HCT116 (cell line): ENCODE data around the gene TPP1. TPM values are rescaled to one million over a fixed set of nuclear protein-coding genes. Genes with fewer than 3 reads are reported as not detected.

Experiments used
- ATAC-seq: fragments of 200-7000 bp; cut with Tn5 transposase; 2 replicates; pipeline ENCODE4 v1.9.1; 2020; ENCODE audit warnings: mild to moderate bottlenecking, moderate library complexity
- BruUV-seq: library from RNA; stranded (reverse); fragments of 400-500 nt; replicated peaks from 2 replicates; lab custom pipeline; 2021; lab: Mats Ljungman, UMichigan
- CTCF ChIA-PET: fragments of 300-600 bp; sonication (Branson Sonifier 250); formaldehyde crosslinking; loops from one replicate; lab custom pipeline; 2021; ENCODE audit warnings: antibody characterized with exemption; lab: Charles Lee
- POLR2A ChIA-PET: fragments of 300-600, 350-600 bp; sonication (Branson Sonifier 250); formaldehyde crosslinking; loops from one replicate; lab custom pipeline; 2021; ENCODE audit warnings: antibody characterized with exemption; lab: Charles Lee
- RAD21 ChIA-PET, 2 experiments: fragments of 300-600 bp; sonication (Branson Sonifier 250); formaldehyde crosslinking; loops; one replicate each; lab custom pipeline; 2023; ENCODE audit warnings: low total read pairs in 2 of 2; ENCODE audit not compliant: uncharacterized antibody in 2 of 2, unreplicated experiment in 2 of 2, low non-redundant PET in 1 of 2; lab: Charles Lee
- DNase-seq: peaks from one replicate; pipeline ENCODE4 v3.0.0-alpha.2; 2010; ENCODE audit warnings: low read depth, low spot score
- H2AFZ ChIP-seq: fragments of 200-600 bp; shearing (Covaris generic), sonication (generic); 2 replicates; pipeline ENCODE4 v1.6.1; 2017; ENCODE audit warnings: low read depth, mixed run types, mixed read lengths, antibody characterized with exemption, low read length; ENCODE audit not compliant: poor library complexity, severe bottlenecking
- H3K27ac ChIP-seq: 2 replicates; pipeline ENCODE4 v1.5.1; 2012; ENCODE audit warnings: low read depth, low read length
- H3K27me3 ChIP-seq: fragments of 200-600 bp; sonication (generic); 2 replicates; pipeline ENCODE4 v1.6.1; 2016; ENCODE audit warnings: mixed run types, low read length, mixed read lengths; ENCODE audit not compliant: insufficient read depth
- H3K36me3 ChIP-seq, 2 experiments: fragments of 200-500 bp in 1 of 2; fragments of 200-600 bp in 1 of 2; sonication (Bioruptor generic) in 1 of 2; sonication (generic) in 1 of 2; 2 replicates each; pipeline versions ENCODE4 v1.5.1 to v1.6.1; 2014 to 2016; ENCODE audit warnings: low read length in 2 of 2, inconsistent platforms in 1 of 2, mixed read lengths in 1 of 2, mixed run types in 1 of 2; ENCODE audit not compliant: insufficient read depth in 2 of 2, control insufficient read depth in 1 of 2
- H3K4me1 ChIP-seq, 2 experiments: fragments of 200-600 bp in 1 of 2; sonication (generic) in 1 of 2; 2 replicates each; pipeline versions ENCODE4 v1.5.1 to v1.6.1; 2012 to 2017; ENCODE audit warnings: low read length in 2 of 2, inconsistent platforms in 1 of 2, mild to moderate bottlenecking in 1 of 2, mixed read lengths in 1 of 2, mixed run types in 1 of 2, moderate library complexity in 1 of 2; ENCODE audit not compliant: insufficient read depth in 2 of 2, control insufficient read depth in 1 of 2
- H3K4me2 ChIP-seq: fragments of 200-600 bp; sonication (generic); 2 replicates; pipeline ENCODE4 v1.6.1; 2017; ENCODE audit warnings: mixed run types, low read length, mixed read lengths
- H3K4me3 ChIP-seq, 2 experiments: fragments of 200-600 bp in 1 of 2; sonication (generic) in 1 of 2; replicated peaks in 1 of 2; 2 replicates each; pipeline ENCODE4 v1.5.1; 2011 to 2016; ENCODE audit warnings: low read length in 2 of 2, control low read depth in 1 of 2, low read depth in 1 of 2, mild to moderate bottlenecking in 1 of 2, mixed read lengths in 1 of 2, mixed run types in 1 of 2
- H3K79me2 ChIP-seq: fragments of 200-600 bp; sonication (generic); 2 replicates; pipeline ENCODE4 v1.6.1; 2017; ENCODE audit warnings: mild to moderate bottlenecking, mixed run types, low read length, moderate library complexity, mixed read lengths; ENCODE audit not compliant: insufficient read depth
- H3K9ac ChIP-seq: fragments of 200-600 bp; sonication (generic); 2 replicates; pipeline ENCODE4 v1.6.1; 2016; ENCODE audit warnings: low read length, mixed read lengths
- H3K9me2 ChIP-seq: fragments of 200-600 bp; sonication (generic), shearing (Covaris generic); 2 replicates; pipeline ENCODE4 v1.6.1; 2017; ENCODE audit warnings: mixed run types, mild to moderate bottlenecking, moderate library complexity; ENCODE audit not compliant: insufficient read depth
- H3K9me3 ChIP-seq, 2 experiments: fragments of 200-500 bp in 1 of 2; fragments of 200-600 bp in 1 of 2; sonication (Bioruptor generic) in 1 of 2; sonication (generic) in 1 of 2; 2 replicates each; pipeline ENCODE4 v1.6.1; 2014 to 2017; ENCODE audit warnings: low read length in 2 of 2, mixed read lengths in 2 of 2, inconsistent platforms in 1 of 2, low read depth in 1 of 2, mild to moderate bottlenecking in 1 of 2, mixed run types in 1 of 2, moderate library complexity in 1 of 2; ENCODE audit not compliant: control insufficient read depth in 1 of 2, insufficient read depth in 1 of 2
- H4K20me1 ChIP-seq: fragments of 200-600 bp; sonication (generic), shearing (Covaris generic); 2 replicates; pipeline ENCODE4 v1.6.1; 2017; ENCODE audit warnings: mixed run types, mild to moderate bottlenecking, moderate library complexity; ENCODE audit not compliant: insufficient read depth
- ATF3 ChIP-seq: IDR thresholded peaks from 2 replicates; pipeline ENCODE4 v1.6.1; 2012
- CBX3 ChIP-seq: IDR thresholded peaks from 2 replicates; pipeline ENCODE4 v1.6.1; 2012; ENCODE audit warnings: low read depth
- CEBPB ChIP-seq: IDR thresholded peaks from 2 replicates; pipeline ENCODE4 v1.6.1; 2012; ENCODE audit warnings: low read depth
- CTCF ChIP-seq, 3 experiments: fragments of 200-600 bp in 1 of 3; sonication (generic) in 1 of 3; IDR thresholded peaks in 2 of 3; conservative IDR thresholded peaks in 1 of 3; 2 replicates each; pipeline ENCODE4 v1.5.1; 2012 to 2017; ENCODE audit warnings: low read depth in 2 of 3, low read length in 2 of 3, antibody characterized with exemption in 1 of 3, borderline replicate concordance in 1 of 3, control low read depth in 1 of 3, mild to moderate bottlenecking in 1 of 3, mixed read lengths in 1 of 3, mixed run types in 1 of 3, moderate library complexity in 1 of 3; ENCODE audit not compliant: insufficient read depth in 1 of 3
- EZH2 ChIP-seq: fragments of 200-600 bp; sonication (generic); IDR thresholded peaks from 2 replicates; pipeline ENCODE4 v1.6.1; 2017; ENCODE audit warnings: antibody characterized with exemption, mixed run types
- FOSL1 ChIP-seq: IDR thresholded peaks from 2 replicates; pipeline ENCODE4 v1.6.1; 2012; ENCODE audit warnings: low read depth
- MAX ChIP-seq: IDR thresholded peaks from 2 replicates; pipeline ENCODE4 v1.6.1; 2012
- POLR2A ChIP-seq: IDR thresholded peaks from 2 replicates; pipeline ENCODE4 v1.7.0; 2011; ENCODE audit warnings: borderline replicate concordance; ENCODE audit not compliant: insufficient read depth, insufficient read length; ENCODE audit errors: extremely low read depth
- POLR2AphosphoS5 ChIP-seq: IDR thresholded peaks from 2 replicates; pipeline ENCODE4 v1.6.1; 2011; ENCODE audit warnings: mild to moderate bottlenecking, low read depth, low read length, moderate library complexity
- RAD21 ChIP-seq: IDR thresholded peaks from 2 replicates; pipeline ENCODE4 v1.6.1; 2012; ENCODE audit warnings: low read depth, mild to moderate bottlenecking
- REST ChIP-seq: IDR thresholded peaks from 2 replicates; pipeline ENCODE4 v1.6.1; 2012; ENCODE audit warnings: low read depth
- SIN3A ChIP-seq: IDR thresholded peaks from 2 replicates; pipeline ENCODE4 v1.6.1; 2012; ENCODE audit warnings: low read depth
- SP1 ChIP-seq: IDR thresholded peaks from 2 replicates; pipeline ENCODE4 v1.6.1; 2012; ENCODE audit warnings: low read depth
- TCF7L2 ChIP-seq: IDR thresholded peaks from 2 replicates; pipeline ENCODE4 v1.7.0; 2011; ENCODE audit warnings: borderline replicate concordance, inconsistent platforms; ENCODE audit not compliant: insufficient read depth, insufficient read length; ENCODE audit errors: extremely low read depth
- YY1 ChIP-seq: IDR thresholded peaks from 2 replicates; pipeline ENCODE4 v1.6.1; 2011; ENCODE audit warnings: low read length, low read depth, moderate library complexity, mild to moderate bottlenecking; ENCODE audit not compliant: insufficient replicate concordance; ENCODE audit errors: extremely low read depth
- ZBTB33 ChIP-seq: IDR thresholded peaks from 2 replicates; pipeline ENCODE4 v1.6.1; 2011; ENCODE audit warnings: mild to moderate bottlenecking, low read length, moderate library complexity; ENCODE audit not compliant: insufficient replicate concordance; ENCODE audit errors: extremely low read depth
- ZFX ChIP-seq: fragments of 450-650 bp; IDR thresholded peaks from 2 replicates; pipeline ENCODE4 v1.6.1; 2017
- ZNF274 ChIP-seq: fragments of 200-500 bp; sonication (Bioruptor generic); IDR thresholded peaks from 2 replicates; pipeline ENCODE4 v1.6.1; 2014; ENCODE audit warnings: mild to moderate bottlenecking, low read depth, low read length, inconsistent platforms
- intact Hi-C: fragments of 100-400 bp; cut with micrococcal nuclease; formaldehyde crosslinking; loops from 2 replicates; pipeline ENCODE4 v1.10.0; 2022
- total RNA-seq: library from RNA; stranded (reverse); gene quantifications from one replicate; pipeline ENCODE4 v1.2.1, GENCODE V29; 2021; ENCODE audit not compliant: unreplicated experiment

The TPP1 gene
- total RNA-seq, 1 experiment from 2014 or later: 44.7 TPM

- Histone ChIP-seq H4K20me1 (no peaks in the 10 kb centered on the region), H3K9me2 (no peaks in the 10 kb centered on the region), H3K4me1 (no peaks in the 10 kb centered on the region), H3K36me3 (no peaks in the 10 kb centered on the region), H3K27ac (no peak overlapping the region)
- BruUV-seq: no TSS peak
- TF ChIP-seq CEBPB (no peak), EZH2 (no peak), SP1 (no peak), ZNF274 (no peak), CBX3 (no peak), REST (no peak), ATF3 (no peak), POLR2A (no peak), FOSL1 (no peak), RAD21 (no peak), SIN3A (no peak), ZFX (no peak), YY1 (no peak), MAX (no peak), ZBTB33 (no peak), TCF7L2 (no peak), POLR2AphosphoS5 (no peak), CTCF (IDR thresholded peaks at IDR 0.05 in 2 of 3, conservative IDR thresholded peaks at IDR 0.05 in 1 of 3; ENCODE audit: borderline replicate concordance in 1 of 3, insufficient read depth in 1 of 3, low read depth in 2 of 3, low read length in 2 of 3) (no peak)
- TF ChIP-seq, all 23 proteins: peak for 0
- ChIA-PET CTCF (no interaction called here), POLR2A (no interaction called here), RAD21 (no interaction called here)
- DNase-seq (no peak), ATAC-seq (no peak)
- no peaks in the 10 kb centered on the region for H3K27me3 ChIP-seq
- intact Hi-C loops: no loop called here
- no peak overlapping the region for H3K4me3 ChIP-seq
- H3K9me3 ChIP-seq: no peaks in the 10 kb centered on the region
- no peak overlapping the region for H3K4me2 ChIP-seq
- H2AFZ ChIP-seq: no peak overlapping the region
- H3K79me2 ChIP-seq: no peaks in the 10 kb centered on the region
- no peak overlapping the region for H3K9ac ChIP-seq
These were observed 7.9 kb upstream of the TPP1 start for GRCh38 chr11:6626971-6627761.
